GM23338 (cell line): ENCODE results near the gene EGFL7. TPM values are rescaled to one million over a fixed set of nuclear protein-coding genes. Genes with fewer than 3 reads are reported as not detected.

ENCODE experiments used
- ATAC-seq: fragments of 200-7000 bp; cut with Tn5 transposase; 3 replicates; pipeline ENCODE4 v1.9.1; 2020
- DNase-seq: peaks from one replicate; pipeline ENCODE4 v3.0.0-alpha.2; 2015; ENCODE audit warnings: low spot score
- H2AFZ ChIP-seq: fragments of 200-600 bp; sonication (generic); 2 replicates; pipeline ENCODE4 v1.8.0; 2016; ENCODE audit warnings: antibody characterized with exemption, mild to moderate bottlenecking, moderate library complexity
- H3F3A ChIP-seq: fragments of 200-600 bp; sonication (generic); replicated peaks from 2 replicates; pipeline ENCODE4 v1.8.0; 2017; ENCODE audit warnings: antibody characterized with exemption, mixed run types, low read depth
- H3K27ac ChIP-seq: fragments of 200-600 bp; sonication (generic); 2 replicates; pipeline ENCODE4 v1.6.1; 2016; ENCODE audit warnings: low read depth
- H3K27me3 ChIP-seq: fragments of 200-600 bp; sonication (generic); 2 replicates; pipeline ENCODE4 v1.8.0; 2016; ENCODE audit warnings: mild to moderate bottlenecking, mixed run types, moderate library complexity; ENCODE audit not compliant: insufficient read depth
- H3K36me3 ChIP-seq: fragments of 200-600 bp; sonication (generic); 2 replicates; pipeline ENCODE4 v1.8.0; 2016; ENCODE audit warnings: mild to moderate bottlenecking; ENCODE audit not compliant: insufficient read depth
- H3K4me1 ChIP-seq: fragments of 200-600 bp; sonication (generic); 2 replicates; pipeline ENCODE4 v1.8.0; 2016; ENCODE audit warnings: mild to moderate bottlenecking, moderate library complexity; ENCODE audit not compliant: insufficient read depth
- H3K4me2 ChIP-seq: fragments of 200-600 bp; sonication (generic); 2 replicates; pipeline ENCODE4 v1.7.1; 2017; ENCODE audit warnings: mixed run types
- H3K4me3 ChIP-seq: fragments of 200-600 bp; sonication (generic); 2 replicates; pipeline ENCODE4 v1.6.1; 2016; ENCODE audit warnings: mixed run types
- H3K79me2 ChIP-seq: fragments of 200-600 bp; sonication (generic); replicated peaks from 2 replicates; pipeline ENCODE4 v1.8.0; 2017; ENCODE audit warnings: mild to moderate bottlenecking; ENCODE audit not compliant: insufficient read depth
- H3K9me2 ChIP-seq: fragments of 200-600 bp; sonication (generic); 2 replicates; pipeline ENCODE4 v1.8.0; 2017; ENCODE audit not compliant: insufficient read depth
- H4K20me1 ChIP-seq: fragments of 200-600 bp; sonication (generic); replicated peaks from 2 replicates; pipeline ENCODE4 v1.8.0; 2017; ENCODE audit warnings: mild to moderate bottlenecking; ENCODE audit not compliant: insufficient read depth
- H3K27ac Mint-ChIP-seq: 2 replicates; pipeline ENCODE4 v1.8.0; 2020; ENCODE audit warnings: inconsistent platforms, mild to moderate bottlenecking, moderate library complexity, mixed read lengths
- H3K27me3 Mint-ChIP-seq: 3 replicates; pipeline ENCODE4 v1.8.0; 2022; ENCODE audit warnings: low read depth, mild to moderate bottlenecking, moderate library complexity, mixed read lengths, inconsistent platforms; ENCODE audit not compliant: insufficient read depth, poor library complexity
- H3K36me3 Mint-ChIP-seq: 3 replicates; pipeline ENCODE4 v1.8.0; 2021; ENCODE audit warnings: low read depth, mild to moderate bottlenecking, inconsistent platforms, moderate library complexity, mixed read lengths
- H3K4me1 Mint-ChIP-seq: 3 replicates; pipeline ENCODE4 v1.8.0; 2020; ENCODE audit warnings: mild to moderate bottlenecking, inconsistent platforms, mixed read lengths
- H3K4me3 Mint-ChIP-seq: 3 replicates; pipeline ENCODE4 v1.8.0; 2021; ENCODE audit warnings: moderate library complexity, mild to moderate bottlenecking, inconsistent platforms, mixed read lengths
- H3K9me3 Mint-ChIP-seq: 3 replicates; pipeline ENCODE4 v1.8.0; 2020; ENCODE audit warnings: moderate library complexity, mild to moderate bottlenecking, inconsistent platforms, mixed read lengths
- CREB1 ChIP-seq: fragments of 250-450 bp; sonication (Bioruptor Pico); IDR thresholded peaks from 2 replicates; pipeline ENCODE4 v1.5.0; 2020; ENCODE audit warnings: low read depth, mild to moderate bottlenecking, moderate library complexity
- CTCF ChIP-seq, 2 experiments: fragments of 200-600 bp in 1 of 2; sonication (generic) in 1 of 2; conservative IDR thresholded peaks; 2 replicates each; pipeline versions ENCODE4 v1.5.1 to v1.6.1; 2016 to 2017; ENCODE audit warnings: antibody characterized with exemption in 2 of 2, low read depth in 2 of 2, mild to moderate bottlenecking in 2 of 2, moderate library complexity in 1 of 2
- ETS1 ChIP-seq: IDR thresholded peaks from 2 replicates; pipeline ENCODE4 v1.6.1; 2016; ENCODE audit warnings: antibody characterized with exemption
- EZH2 ChIP-seq: fragments of 200-600 bp; sonication (generic); IDR thresholded peaks from one replicate; pipeline ENCODE4 v1.8.0; 2017; ENCODE audit warnings: antibody characterized with exemption, mild to moderate bottlenecking, low read depth; ENCODE audit not compliant: unreplicated experiment
- EZH2phosphoT487 ChIP-seq: fragments of 200-600 bp; sonication (generic); IDR thresholded peaks from one replicate; pipeline ENCODE4 v1.8.1; 2018; ENCODE audit warnings: antibody characterized with exemption; ENCODE audit not compliant: unreplicated experiment
- JUNB ChIP-seq: IDR thresholded peaks from one replicate; pipeline ENCODE4 v1.6.1; 2016; ENCODE audit warnings: antibody characterized with exemption; ENCODE audit not compliant: unreplicated experiment
- STAT1 ChIP-seq: IDR thresholded peaks from one replicate; pipeline ENCODE4 v1.6.1; 2016; ENCODE audit warnings: antibody characterized with exemption; ENCODE audit not compliant: unreplicated experiment
- ZNF462 ChIP-seq: fragments of 250-450 bp; sonication (Bioruptor Pico); IDR thresholded peaks from 2 replicates; pipeline ENCODE4 v1.5.0; 2020; ENCODE audit warnings: mild to moderate bottlenecking, moderate library complexity
- polyA plus RNA-seq: library from polyadenylated mRNA; unstranded; fragments of >200 nt; fragmentation: Nextera tagmentation; extraction: Ambion mirVana; gene quantifications from 2 replicates; pipeline ENCODE4 v1.2.1, GENCODE V29; 2016
- total RNA-seq: library from RNA; depleted of rRNA; stranded (reverse); fragments of >200 nt; shearing (Covaris generic); gene quantifications from 2 replicates; pipeline ENCODE4 v1.2.3, GENCODE V29; 2014

EGFL7 gene
- total and polyA plus RNA-seq, 2 experiments from 2014 or later = 44.4 to 60.8 TPM

DNA sequence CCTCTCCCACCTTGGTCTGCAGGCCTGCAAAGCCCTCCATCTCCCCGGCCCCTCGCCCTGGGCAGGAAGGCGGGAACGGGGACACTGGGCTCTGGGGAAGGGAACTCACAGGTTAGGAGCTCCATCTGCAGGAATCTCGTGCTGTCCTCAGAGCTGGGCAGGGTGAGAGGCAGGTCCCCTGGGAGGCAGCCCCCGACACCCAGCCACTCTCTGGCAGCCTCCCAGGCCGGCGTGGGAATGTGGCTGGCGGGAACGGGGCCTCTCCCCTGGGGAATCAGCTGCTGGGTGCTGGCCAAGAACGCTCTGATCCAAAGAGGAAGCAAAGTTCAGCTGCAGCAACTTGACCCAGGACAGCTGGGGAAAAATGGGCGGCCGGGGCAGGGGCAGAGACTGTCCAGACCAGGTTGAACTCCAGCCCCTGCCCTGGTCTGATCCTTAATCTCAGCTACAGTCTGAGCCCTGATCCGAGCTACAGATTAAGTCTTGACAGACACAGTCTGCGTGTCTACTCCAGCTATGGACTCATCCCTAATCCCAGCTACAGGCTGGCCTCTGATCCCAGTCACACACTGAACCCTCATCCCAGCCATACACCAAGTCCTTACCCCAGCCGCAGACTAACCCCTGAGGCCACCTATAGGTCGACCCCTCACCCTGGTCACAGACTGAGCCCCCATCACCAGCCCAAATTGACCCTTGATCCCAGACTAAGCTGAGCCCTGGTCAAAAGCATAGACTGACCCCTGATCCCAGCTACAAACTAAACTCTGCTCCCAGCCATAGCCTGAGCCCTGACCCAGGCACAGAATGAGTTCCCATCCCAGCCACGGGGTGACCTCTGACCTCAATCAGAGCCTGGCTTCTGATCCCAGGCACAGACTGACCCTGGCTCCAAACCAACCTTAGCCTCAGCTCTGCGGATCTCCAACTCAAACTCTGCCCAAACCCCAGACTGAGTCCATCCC is 37.3 kb upstream of the EGFL7 start:
- Histone ChIP-seq H3K9me2 (no peaks in the 10 kb centered on the region), H3K4me3 (no peak overlapping the region), H3K4me1 (no peaks in the 10 kb centered on the region), H2AFZ (no peak overlapping the region), H3F3A (no peaks in the 10 kb centered on the region; the same call in 1 of the 2 replicates), H3K27me3 (no peaks in the 10 kb centered on the region), H3K27ac (no peak overlapping the region), H3K4me2 (no peak overlapping the region), H4K20me1 (no peaks in the 10 kb centered on the region), H3K36me3 (no peaks in the 10 kb centered on the region), H3K79me2 (no peaks in the 10 kb centered on the region)
- peaks cover 3% of the 10 kb centered on the region for H3K27me3 Mint-ChIP-seq
- peaks cover 8% of the 10 kb centered on the region; the same call in 2 of the 3 replicates for H3K4me1 Mint-ChIP-seq
- H3K27ac Mint-ChIP-seq = no peak overlapping the region
- H3K4me3 Mint-ChIP-seq = no peak overlapping the region; the same call in 2 of the 3 replicates
- ATAC-seq (peak; percentile 52), DNase-seq (peak; percentile 57)
- TF ChIP-seq JUNB (no peak), CTCF (conservative IDR thresholded peaks at IDR 0.05; ENCODE audit: low read depth in 2 of 2) (peak in 1 of 2 experiments; percentile 72; a peak in 2 of 4 replicates)
- no peaks in the 10 kb centered on the region for H3K9me3 Mint-ChIP-seq
- H3K36me3 Mint-ChIP-seq = no peaks in the 10 kb centered on the region

GRCh38 chr9:136626066-136626725 is 36.5 kb upstream of the EGFL7 start:
- Histone ChIP-seq H3K4me3 (no peak overlapping the region), H2AFZ (no peak overlapping the region), H3F3A (peaks cover 8% of the 10 kb centered on the region), H3K79me2 (no peaks in the 10 kb centered on the region), H3K4me1 (no peaks in the 10 kb centered on the region), H4K20me1 (no peaks in the 10 kb centered on the region), H3K27me3 (no peaks in the 10 kb centered on the region), H3K27ac (no peak overlapping the region), H3K9me2 (no peaks in the 10 kb centered on the region), H3K36me3 (no peaks in the 10 kb centered on the region), H3K4me2 (no peak overlapping the region)
- Mint-ChIP-seq H3K4me3 (no peak overlapping the region), H3K4me1 (peaks cover 8% of the 10 kb centered on the region; the same call in 2 of the 3 replicates), H3K9me3 (no peaks in the 10 kb centered on the region), H3K36me3 (no peaks in the 10 kb centered on the region), H3K27ac (no peak overlapping the region), H3K27me3 (peaks cover 3% of the 10 kb centered on the region)
- ATAC-seq (no peak), DNase-seq (no peak)
- TF ChIP-seq ETS1 (no peak), EZH2 (no peak), EZH2phosphoT487 (no peak), CREB1 (CRISPR knock-in tag) (no peak), JUNB (no peak), ZNF462 (CRISPR knock-in tag) (no peak), STAT1 (no peak)
